Neural cell (in vitro differentiated cells): Measurements from ENCODE around the gene ABCB8.

Source experiments
- CTCF ChIP-seq: fragments of 450-650 bp; IDR thresholded peaks from 2 replicates; pipeline ENCODE4 v1.5.1; 2014; ENCODE audit warnings: antibody characterized with exemption, mild to moderate bottlenecking, moderate library complexity; ENCODE audit not compliant: poor library complexity, severe bottlenecking
- EP300 ChIP-seq: fragments of 450-650 bp; conservative IDR thresholded peaks from 2 replicates; pipeline ENCODE4 v1.6.1; 2014; ENCODE audit warnings: antibody characterized with exemption, mild to moderate bottlenecking, moderate library complexity; ENCODE audit not compliant: poor library complexity, severe bottlenecking
- EZH2 ChIP-seq: fragments of 200-600, 300-800 bp; shearing (Covaris generic), sonication (generic); IDR thresholded peaks from 2 replicates; pipeline ENCODE4 v1.6.1; 2014; ENCODE audit warnings: antibody characterized with exemption, low read length, borderline replicate concordance, mild to moderate bottlenecking; ENCODE audit not compliant: insufficient read depth, poor library complexity, severe bottlenecking
- POLR2AphosphoS5 ChIP-seq: IDR thresholded peaks from 2 replicates; pipeline ENCODE4 v1.6.1; 2012
- REST ChIP-seq: IDR thresholded peaks from 2 replicates; pipeline ENCODE4 v1.6.1; 2012; ENCODE audit warnings: borderline replicate concordance
- SMC3 ChIP-seq: fragments of 450-650 bp; conservative IDR thresholded peaks from 2 replicates; pipeline ENCODE4 v1.6.1; 2014; ENCODE audit warnings: antibody characterized with exemption, mild to moderate bottlenecking, moderate library complexity; ENCODE audit not compliant: poor library complexity

GRCh38 chr7:151071032-151071866, 43.0 kb downstream of the ABCB8 start:
- TF ChIP-seq POLR2AphosphoS5, result no peak
- TF ChIP-seq CTCF, result no peak
- TF ChIP-seq REST, result no peak
- TF ChIP-seq SMC3, result no peak
- no peak for TF ChIP-seq EP300
- no peak for TF ChIP-seq EZH2
